GM18517 (cell line): ENCODE data around the gene WDR37.
"Not testable (repeated sequence)": the region's sequence is repeated elsewhere in the genome, so short reads cannot be mapped to it uniquely, and the experiment has no call there.

Source experiments
- ATAC-seq: cut with Tn5 transposase; IDR thresholded peaks from one replicate; pipeline ENCODE4 v1.9.1; 2021; ENCODE audit warnings: mild to moderate bottlenecking, moderate library complexity; ENCODE audit not compliant: unreplicated experiment

The WDR37 gene

GRCh38 chr10:1101946-1102345, 45.8 kb downstream of the WDR37 start:
- ATAC-seq: no peak

GRCh38 chr10:1102416-1102815, 46.2 kb downstream of the WDR37 start:
- no peak for ATAC-seq

GRCh38 chr10:1102831-1103230, 46.6 kb downstream of the WDR37 start:
- ATAC-seq: no peak

- ATAC-seq: no peak
Measured at GRCh38 chr10:1103551-1103950, 47.4 kb downstream of the WDR37 start.

GRCh38 chr10:1104971-1105370, 48.8 kb downstream of the WDR37 start:
- ATAC-seq: no peak

- no peak for ATAC-seq
Measured at GRCh38 chr10:1107004-1107403, 50.8 kb downstream of the WDR37 start.

GRCh38 chr10:1107679-1108078, 51.5 kb downstream of the WDR37 start:
- ATAC-seq: no peak

- ATAC-seq: peak; percentile 69
Measured at GRCh38 chr10:1109795-1110673, 53.8 kb downstream of the WDR37 start.

- no peak for ATAC-seq
Measured at GRCh38 chr10:1110674-1111119, 54.5 kb downstream of the WDR37 start.

GRCh38 chr10:1114315-1114714, 58.1 kb downstream of the WDR37 start:
- no peak for ATAC-seq

- ATAC-seq: no peak
Measured at GRCh38 chr10:1114719-1115606, 58.8 kb downstream of the WDR37 start.

GRCh38 chr10:1115607-1115955, 59.4 kb downstream of the WDR37 start:
- no peak for ATAC-seq

- no peak for ATAC-seq
Measured at GRCh38 chr10:1116051-1116450, 59.9 kb downstream of the WDR37 start.

- ATAC-seq: no peak
Measured at GRCh38 chr10:1116696-1117280, 60.6 kb downstream of the WDR37 start.

GRCh38 chr10:1117651-1118050, 61.5 kb downstream of the WDR37 start:
- ATAC-seq: no peak

GRCh38 chr10:1118318-1118717, 62.1 kb downstream of the WDR37 start:
- not testable (repeated sequence) for ATAC-seq

GRCh38 chr10:1119027-1119426, 62.8 kb downstream of the WDR37 start:
- no peak for ATAC-seq

GRCh38 chr10:1119501-1119900, 63.3 kb downstream of the WDR37 start:
- ATAC-seq: no peak

GRCh38 chr10:1120306-1120705, 64.1 kb downstream of the WDR37 start:
- ATAC-seq: no peak

- ATAC-seq: no peak
Measured at GRCh38 chr10:1120801-1121211, 64.6 kb downstream of the WDR37 start.

- no peak for ATAC-seq
Measured at GRCh38 chr10:1121271-1121970, 65.2 kb downstream of the WDR37 start.
